ENCODE measurements around the gene MAGEB2.
"Not testable (repeated sequence)": the region's sequence is repeated elsewhere in the genome, so short reads cannot be mapped to it uniquely, and the experiment has no call there.

The MAGEB2 gene

GRCh38 chrX:30215357-30215843 is at the start of gene MAGEB2:
Gene MAGEB2 (plus strand): TSS chrX:30215563. CDS start chrX:30218581, 3,018 bp downstream.
- no peak for DNase-seq

GRCh38 chrX:30170900-30171299 is 44.5 kb upstream of the MAGEB2 start:
- DNase-seq: no peak

GRCh38 chrX:30181353-30181752 is 34.0 kb upstream of the MAGEB2 start:
- no peak for DNase-seq

GRCh38 chrX:30183554-30183953 is 31.8 kb upstream of the MAGEB2 start:
- no peak for DNase-seq

- no peak for DNase-seq
These were observed 24.9 kb upstream of the MAGEB2 start for GRCh38 chrX:30190426-30190825.

GRCh38 chrX:30193910-30194309 is 21.5 kb upstream of the MAGEB2 start:
- not testable (repeated sequence) for DNase-seq

GRCh38 chrX:30196322-30196721 is 19.0 kb upstream of the MAGEB2 start:
- DNase-seq: no peak

GRCh38 chrX:30212172-30212571 is 3.2 kb upstream of the MAGEB2 start:
- no peak for DNase-seq

- DNase-seq: no peak
These were observed 2.1 kb downstream of the MAGEB2 start for GRCh38 chrX:30217465-30217864.

GRCh38 chrX:30219372-30219771 is 4.0 kb downstream of the MAGEB2 start:
- no peak for DNase-seq

- no peak for DNase-seq
These were observed 5.3 kb downstream of the MAGEB2 start for GRCh38 chrX:30220661-30221060.

GRCh38 chrX:30224536-30224935 is 9.2 kb downstream of the MAGEB2 start:
- no peak for DNase-seq

GRCh38 chrX:30228526-30228925 is 13.2 kb downstream of the MAGEB2 start:
- no peak for DNase-seq

- no peak for DNase-seq
These were observed 15.0 kb downstream of the MAGEB2 start, which contains the start of gene MAGEB3 for GRCh38 chrX:30230395-30230794. Gene MAGEB3 (plus strand): TSS chrX:30230657. CDS start chrX:30235925, 5,268 bp downstream.

GRCh38 chrX:30241724-30242415 is 26.5 kb downstream of the MAGEB2 start, which contains the start of gene MAGEB4:
Gene MAGEB4 (plus strand): TSS chrX:30242000. CDS start chrX:30242136, 136 bp downstream.
- DNase-seq: no peak

GRCh38 chrX:30246769-30247489 is 31.6 kb downstream of the MAGEB2 start, which contains the start of gene MAGEB1:
Gene MAGEB1 (plus strand): TSS chrX:30247146. CDS start chrX:30250494, 3,348 bp downstream.
- no peak for DNase-seq

GRCh38 chrX:30248854-30249253 is 33.5 kb downstream of the MAGEB2 start:
- no peak for DNase-seq

- DNase-seq: no peak
These were observed 37.9 kb downstream of the MAGEB2 start for GRCh38 chrX:30253257-30253656.

GRCh38 chrX:30259927-30260326 is 44.6 kb downstream of the MAGEB2 start:
- DNase-seq: no peak

GRCh38 chrX:30261012-30261411 is 45.6 kb downstream of the MAGEB2 start:
- DNase-seq: no peak

- DNase-seq: no peak
These were observed 47.4 kb downstream of the MAGEB2 start for GRCh38 chrX:30262763-30263162.

Measured in cerebellar nuclear complex (tissue), 1 donor.